Gastroesophageal sphincter (tissue), 3 donors: ENCODE data around the gene SEC14L5.

Experiments used
- CTCF ChIP-seq, 4 experiments: fragments of 200-600 bp in 2 of 4; fragments of 450-650 bp in 2 of 4; sonication (generic) in 1 of 4; IDR thresholded peaks; one replicate each; pipeline ENCODE4 v1.5.1; 2017 to 2019; ENCODE audit warnings: antibody characterized with exemption in 4 of 4, mild to moderate bottlenecking in 2 of 4, moderate library complexity in 2 of 4
- EP300 ChIP-seq: sonication (generic); formaldehyde crosslinking; IDR thresholded peaks from one replicate; pipeline ENCODE4 v1.6.1; 2017; ENCODE audit warnings: antibody characterized with exemption, mild to moderate bottlenecking
- POLR2A ChIP-seq, 2 donors: fragments of 450-650 bp; IDR thresholded peaks; one replicate each; pipeline ENCODE4 v1.6.1; 2017; ENCODE audit warnings: antibody characterized with exemption in 2 of 2, mild to moderate bottlenecking in 2 of 2, moderate library complexity in 1 of 2
- POLR2AphosphoS5 ChIP-seq: sonication (generic); formaldehyde crosslinking; IDR thresholded peaks from one replicate; pipeline ENCODE4 v1.6.1; 2017; ENCODE audit warnings: antibody characterized with exemption

- TF ChIP-seq CTCF (IDR thresholded peaks at IDR 0.05) (no peak), POLR2AphosphoS5 (no peak), POLR2A (IDR thresholded peaks at IDR 0.05) (no peak), EP300 (no peak)
These were observed 77.7 kb downstream of the SEC14L5 start for GRCh38 chr16:5035909-5036227.
